Kidney (tissue), 14 donors: ENCODE data around the gene ACTN1. TPM values are rescaled to one million over a fixed set of nuclear protein-coding genes. Genes with fewer than 3 reads are reported as not detected.
A peak's percentile ranks its signal among the peaks of the same experiment; 100 is the strongest.

ENCODE experiments used
- DNase-seq, 5 donors: peaks; one replicate each; pipeline ENCODE4 v3.0.0-alpha.2; 2013 to 2020
- FAIRE-seq: peaks from 2 replicates; lab custom pipeline; 2012; peaks lifted over from hg19 to GRCh38; lab: Jason Lieb, UNC
- H3K27ac ChIP-seq, 2 donors: one replicate each; pipeline ENCODE4 v1.7.0; 2013; ENCODE audit warnings: low read depth in 2 of 2, low read length in 2 of 2, inconsistent platforms in 1 of 2
- H3K27me3 ChIP-seq: one replicate; pipeline ENCODE4 v1.7.1; 2013; ENCODE audit warnings: low read length, inconsistent platforms; ENCODE audit not compliant: control insufficient read depth, insufficient read depth
- H3K36me3 ChIP-seq, 3 donors: one replicate each; pipeline versions ENCODE4 v1.7.0 to v1.7.1; 2013; ENCODE audit warnings: low read length in 3 of 3, control low read depth in 1 of 3, inconsistent platforms in 1 of 3; ENCODE audit not compliant: insufficient read depth in 3 of 3, control insufficient read depth in 2 of 3
- H3K4me1 ChIP-seq, 3 donors: one replicate each; pipeline versions ENCODE4 v1.7.0 to v1.7.1; 2013; ENCODE audit warnings: low read length in 3 of 3, inconsistent platforms in 1 of 3, low read depth in 1 of 3; ENCODE audit not compliant: control insufficient read depth in 2 of 3, insufficient read depth in 2 of 3
- H3K4me3 ChIP-seq, 3 donors: one replicate each; pipeline versions ENCODE4 v1.7.0 to v1.8.1; 2013; ENCODE audit warnings: low read length in 3 of 3, control low read depth in 1 of 3, inconsistent platforms in 1 of 3
- H3K9ac ChIP-seq, 3 donors: one replicate each; pipeline versions ENCODE4 v1.7.0 to v1.7.1; 2013; ENCODE audit warnings: low read length in 3 of 3, control low read depth in 1 of 3, inconsistent platforms in 1 of 3
- H3K9me3 ChIP-seq, 3 donors: one replicate each; pipeline versions ENCODE4 v1.7.0 to v1.7.1; 2013; ENCODE audit warnings: low read length in 3 of 3, control low read depth in 1 of 3, inconsistent platforms in 1 of 3; ENCODE audit not compliant: control insufficient read depth in 2 of 3, insufficient read depth in 1 of 3
- intact Hi-C: fragments of 100-400 bp; cut with DNase I; formaldehyde crosslinking; loops from one replicate; pipeline ENCODE4 v1.11.1; 2022
- polyA plus RNA-seq: library from polyadenylated mRNA; stranded (reverse); fragments of 350-450 nt; fragmentation: Illumina TruSeq; extraction: RNeasy Lipid Tissue Mini Kit (QIAGEN cat#74804); gene quantifications from one replicate; pipeline ENCODE4 v1.2.3, GENCODE V29; 2014; ENCODE audit warnings: low read depth, low replicate concordance; ENCODE audit not compliant: insufficient read depth
- total RNA-seq: library from RNA; stranded (reverse); fragmentation: NEBNext Ultra II Directional; extraction: Animal tissue kit (Norgen Biotek cat#: 25700); gene quantifications from one replicate; pipeline ENCODE4 v1.2.1, GENCODE V29; 2021
- TF ChIP-seq, protein P1 (sequence below): IDR thresholded peaks from 3 replicates; pipeline ENCODE4 v1.5.1; 2012; ENCODE audit warnings: mild to moderate bottlenecking, moderate library complexity, borderline replicate concordance; ENCODE audit not compliant: insufficient read depth; ENCODE audit errors: extremely low read depth
- donor health status: control.
- donor health status: control.
- donor health status: control.
- donor health status: control.
- donor health status: control.
- donor health status: DM: yes; HTN: yes; CAD: no.
- donor health status: Normal renal cell carcinoma (clear cell type).

ACTN1 gene
- total and polyA plus RNA-seq, 2 donors from 2014 or later: 20.1 to 184 TPM

DNA sequence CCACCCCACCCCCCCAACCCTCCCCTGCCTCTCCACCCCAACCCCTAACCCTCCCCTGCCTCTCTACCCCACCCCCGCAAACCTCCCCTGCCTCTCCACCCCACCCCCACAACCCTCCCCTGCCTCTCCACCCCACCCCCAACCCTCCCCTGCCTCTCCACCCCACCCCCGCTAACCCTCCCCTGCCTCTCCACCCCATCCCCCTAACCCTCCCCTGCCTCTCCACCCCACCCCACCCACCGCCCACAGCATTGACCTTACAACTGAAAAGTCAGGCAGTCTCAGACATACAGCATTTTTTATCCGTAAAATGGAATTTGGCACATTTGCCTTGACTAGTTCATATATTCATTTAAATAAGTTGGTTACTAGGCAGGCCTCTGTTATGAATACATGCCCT lies 38.6 kb upstream of the ACTN1 start:
- H3K4me3 ChIP-seq: no peak overlapping the region
- no peaks in the 10 kb centered on the region for H3K27me3 ChIP-seq
- H3K36me3 ChIP-seq: no peaks in the 10 kb centered on the region
- H3K9me3 ChIP-seq: no peaks in the 10 kb centered on the region
- DNase-seq (no peak), FAIRE-seq (no peak)
- H3K9ac ChIP-seq: no peak overlapping the region
- no peak overlapping the region for H3K27ac ChIP-seq
- H3K4me1 ChIP-seq: no peaks in the 10 kb centered on the region
- intact Hi-C loops: no loop called here
- TF ChIP-seq, protein P1, sequence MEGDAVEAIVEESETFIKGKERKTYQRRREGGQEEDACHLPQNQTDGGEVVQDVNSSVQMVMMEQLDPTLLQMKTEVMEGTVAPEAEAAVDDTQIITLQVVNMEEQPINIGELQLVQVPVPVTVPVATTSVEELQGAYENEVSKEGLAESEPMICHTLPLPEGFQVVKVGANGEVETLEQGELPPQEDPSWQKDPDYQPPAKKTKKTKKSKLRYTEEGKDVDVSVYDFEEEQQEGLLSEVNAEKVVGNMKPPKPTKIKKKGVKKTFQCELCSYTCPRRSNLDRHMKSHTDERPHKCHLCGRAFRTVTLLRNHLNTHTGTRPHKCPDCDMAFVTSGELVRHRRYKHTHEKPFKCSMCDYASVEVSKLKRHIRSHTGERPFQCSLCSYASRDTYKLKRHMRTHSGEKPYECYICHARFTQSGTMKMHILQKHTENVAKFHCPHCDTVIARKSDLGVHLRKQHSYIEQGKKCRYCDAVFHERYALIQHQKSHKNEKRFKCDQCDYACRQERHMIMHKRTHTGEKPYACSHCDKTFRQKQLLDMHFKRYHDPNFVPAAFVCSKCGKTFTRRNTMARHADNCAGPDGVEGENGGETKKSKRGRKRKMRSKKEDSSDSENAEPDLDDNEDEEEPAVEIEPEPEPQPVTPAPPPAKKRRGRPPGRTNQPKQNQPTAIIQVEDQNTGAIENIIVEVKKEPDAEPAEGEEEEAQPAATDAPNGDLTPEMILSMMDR: no peak

DNA sequence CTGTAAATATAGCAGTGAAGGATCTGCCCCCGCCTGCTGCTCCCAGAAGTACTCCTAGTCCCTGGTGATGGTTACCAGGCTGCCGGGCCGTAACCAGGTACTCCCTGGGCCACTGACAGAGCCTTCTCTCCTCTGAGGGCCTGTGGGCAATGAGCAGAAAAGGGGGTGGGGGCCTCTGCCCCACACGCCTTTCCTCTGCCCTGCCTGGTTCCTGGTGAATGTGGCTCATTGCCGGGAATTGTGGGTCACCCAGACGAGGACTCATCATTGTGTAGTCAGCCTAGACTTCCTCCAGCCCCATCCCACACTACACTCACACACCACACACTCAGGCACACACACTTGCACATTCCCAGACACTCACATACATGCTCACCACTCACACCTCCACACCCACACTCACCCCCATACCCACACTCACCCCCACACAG lies 35.7 kb upstream of the ACTN1 start:
- Histone ChIP-seq H3K9me3 (no peaks in the 10 kb centered on the region), H3K4me3 (no peak overlapping the region), H3K27ac (no peak overlapping the region), H3K4me1 (no peaks in the 10 kb centered on the region), H3K27me3 (no peaks in the 10 kb centered on the region), H3K36me3 (no peaks in the 10 kb centered on the region), H3K9ac (no peak overlapping the region)
- DNase-seq (peak in 1 of 5 donors; percentile 48), FAIRE-seq (no peak)
- TF ChIP-seq, protein P1: no peak
- intact Hi-C loops: no loop called here

DNA sequence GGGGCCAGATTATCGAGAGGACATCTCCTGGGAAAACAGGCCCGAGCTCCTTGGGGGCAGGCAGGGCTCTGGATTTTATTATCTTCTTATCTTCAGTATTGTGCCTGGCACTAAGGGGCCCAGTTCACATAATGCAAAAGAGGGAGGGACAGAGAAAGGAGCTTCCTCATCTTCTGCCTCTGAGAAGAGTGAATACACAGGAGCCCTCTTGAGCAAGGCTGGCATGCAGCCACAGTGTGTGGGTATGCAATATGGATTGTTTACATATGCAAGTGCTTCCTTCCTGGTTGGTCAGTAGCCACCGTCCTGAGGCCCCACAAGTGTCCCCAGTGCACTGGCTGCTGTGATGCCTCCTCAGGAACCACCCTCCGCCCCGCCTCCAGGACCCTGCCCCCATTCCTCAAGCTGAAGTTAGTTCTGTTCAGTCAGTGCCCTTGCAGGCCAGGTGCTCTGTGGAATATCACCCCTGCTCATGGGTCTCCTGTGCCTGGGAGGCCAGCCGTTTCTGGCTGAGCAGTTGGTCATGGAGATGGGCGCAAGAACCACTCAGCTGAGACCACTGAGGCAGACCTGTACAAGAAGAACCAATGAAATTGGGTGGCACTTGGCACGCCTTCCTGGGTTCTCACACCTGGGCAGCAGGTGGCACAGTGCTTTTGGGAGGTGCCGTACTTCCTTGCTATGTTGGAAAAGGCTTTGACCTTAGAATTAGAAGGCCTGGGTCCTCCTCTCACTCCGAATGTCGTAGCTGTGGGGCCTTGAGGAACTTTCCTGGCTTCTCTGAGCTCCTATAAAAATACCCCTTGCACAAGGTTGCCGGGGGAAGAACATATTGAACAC lies 35.1 kb upstream of the ACTN1 start:
- DNase-seq: peak in 3 of 5 donors; percentile 29 to 48 (median 35)

More for the DNA sequence above, 35.1 kb upstream of the ACTN1 start:
- no peaks in the 10 kb centered on the region for H3K36me3 ChIP-seq
- intact Hi-C loops: no loop called here
- no peaks in the 10 kb centered on the region for H3K4me1 ChIP-seq
- no peak overlapping the region for H3K27ac ChIP-seq
- H3K9ac ChIP-seq: no peak overlapping the region
- no peaks in the 10 kb centered on the region for H3K9me3 ChIP-seq
- no peak overlapping the region for H3K4me3 ChIP-seq
- FAIRE-seq: no peak
- TF ChIP-seq, protein P1: no peak
- H3K27me3 ChIP-seq: no peaks in the 10 kb centered on the region
